ENCODE data around the gene POLR1A.

Gene POLR1A

DNA sequence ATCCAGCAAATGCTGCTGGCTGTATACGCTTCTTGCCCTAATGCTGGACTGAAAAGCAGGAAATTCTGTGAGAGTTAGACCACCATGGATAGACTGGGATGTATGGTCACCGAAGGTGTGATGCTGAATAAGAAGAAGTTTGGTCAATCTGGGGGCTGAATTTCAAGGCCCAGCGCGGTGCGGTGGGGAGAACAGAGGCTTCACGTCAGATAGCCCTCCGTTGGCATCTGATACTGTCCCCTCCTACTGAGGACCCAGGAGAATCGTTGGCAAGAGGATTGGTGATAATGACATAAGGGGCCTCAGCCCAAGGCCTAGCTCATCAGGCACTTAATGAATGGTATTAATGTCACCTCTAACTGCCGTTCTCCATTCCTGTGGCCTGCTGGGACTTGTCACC lies 119.6 kb downstream of the POLR1A start:
- TF ChIP-seq, protein P1, sequence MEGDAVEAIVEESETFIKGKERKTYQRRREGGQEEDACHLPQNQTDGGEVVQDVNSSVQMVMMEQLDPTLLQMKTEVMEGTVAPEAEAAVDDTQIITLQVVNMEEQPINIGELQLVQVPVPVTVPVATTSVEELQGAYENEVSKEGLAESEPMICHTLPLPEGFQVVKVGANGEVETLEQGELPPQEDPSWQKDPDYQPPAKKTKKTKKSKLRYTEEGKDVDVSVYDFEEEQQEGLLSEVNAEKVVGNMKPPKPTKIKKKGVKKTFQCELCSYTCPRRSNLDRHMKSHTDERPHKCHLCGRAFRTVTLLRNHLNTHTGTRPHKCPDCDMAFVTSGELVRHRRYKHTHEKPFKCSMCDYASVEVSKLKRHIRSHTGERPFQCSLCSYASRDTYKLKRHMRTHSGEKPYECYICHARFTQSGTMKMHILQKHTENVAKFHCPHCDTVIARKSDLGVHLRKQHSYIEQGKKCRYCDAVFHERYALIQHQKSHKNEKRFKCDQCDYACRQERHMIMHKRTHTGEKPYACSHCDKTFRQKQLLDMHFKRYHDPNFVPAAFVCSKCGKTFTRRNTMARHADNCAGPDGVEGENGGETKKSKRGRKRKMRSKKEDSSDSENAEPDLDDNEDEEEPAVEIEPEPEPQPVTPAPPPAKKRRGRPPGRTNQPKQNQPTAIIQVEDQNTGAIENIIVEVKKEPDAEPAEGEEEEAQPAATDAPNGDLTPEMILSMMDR (IDR thresholded peaks at IDR 0.05; ENCODE audit: insufficient read depth, low read length, poor library complexity, severe bottlenecking): no peak
- no peak overlapping the region for H3K4me3 ChIP-seq (replicated peaks; ENCODE audit: low read depth, low read length)
- H3K36me3 ChIP-seq (ENCODE audit: control insufficient read depth, insufficient read depth, low read length): no peaks in the 10 kb centered on the region
- H3K27me3 ChIP-seq (replicated peaks; ENCODE audit: control insufficient read depth, insufficient read depth, low read length): no peaks in the 10 kb centered on the region
- DNase-seq (ENCODE audit: extremely low read depth, insufficient read length): no peak

DNA sequence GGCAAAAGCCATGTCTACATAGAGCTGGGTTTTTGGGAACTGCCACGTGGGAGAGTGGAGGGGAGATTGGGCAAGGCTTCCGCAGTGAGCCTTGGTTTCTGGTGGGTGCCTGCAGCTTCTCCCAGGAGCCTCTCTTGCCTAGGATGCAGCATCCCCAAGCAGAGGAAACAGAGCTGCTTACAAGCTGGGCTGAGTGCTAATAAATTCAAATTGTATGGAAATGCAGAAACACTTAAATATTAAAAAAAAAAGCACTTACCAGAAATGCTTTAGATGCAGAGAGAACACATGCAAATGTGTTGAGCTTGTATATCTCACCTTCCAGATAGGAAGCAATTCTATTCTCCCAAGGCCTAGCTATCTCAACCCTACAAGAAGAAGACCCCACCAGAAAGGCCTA lies 120.9 kb downstream of the POLR1A start:
- Histone ChIP-seq H3K27me3 (replicated peaks; ENCODE audit: control insufficient read depth, insufficient read depth, low read length) (no peaks in the 10 kb centered on the region), H3K36me3 (ENCODE audit: control insufficient read depth, insufficient read depth, low read length) (no peaks in the 10 kb centered on the region)
- TF ChIP-seq, protein P1 (IDR thresholded peaks at IDR 0.05; ENCODE audit: insufficient read depth, low read length, poor library complexity, severe bottlenecking): no peak

DNA sequence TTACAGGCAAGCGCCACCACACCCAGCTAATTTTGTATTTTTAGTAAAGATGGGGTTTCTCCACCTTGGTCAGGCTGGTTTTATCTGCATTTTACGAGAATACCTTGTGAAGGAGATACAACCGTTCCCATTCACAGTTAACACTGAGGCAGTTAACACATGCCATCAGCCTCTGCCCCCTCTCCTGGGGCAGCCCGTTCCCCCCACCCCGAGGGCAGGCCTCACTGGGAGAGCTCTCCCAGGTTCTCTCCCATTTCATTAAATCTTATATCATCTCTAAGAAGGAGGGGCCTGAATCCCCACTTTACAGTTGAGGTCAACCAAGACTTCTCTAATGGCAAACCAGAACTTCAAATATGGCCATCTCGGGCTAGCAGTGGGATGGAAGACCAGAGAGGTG lies 121.9 kb downstream of the POLR1A start:
- DNase-seq (ENCODE audit: extremely low read depth, insufficient read length): no peak
- no peaks in the 10 kb centered on the region for H3K27me3 ChIP-seq (replicated peaks; ENCODE audit: control insufficient read depth, insufficient read depth, low read length)
- TF ChIP-seq, protein P1 (IDR thresholded peaks at IDR 0.05; ENCODE audit: insufficient read depth, low read length, poor library complexity, severe bottlenecking): no peak
- H3K36me3 ChIP-seq (ENCODE audit: control insufficient read depth, insufficient read depth, low read length): no peaks in the 10 kb centered on the region
- no peak overlapping the region for H3K4me3 ChIP-seq (replicated peaks; ENCODE audit: low read depth, low read length)

More for the DNA sequence above, 120.9 kb downstream of the POLR1A start:
- no peak overlapping the region for H3K4me3 ChIP-seq (replicated peaks; ENCODE audit: low read depth, low read length)
- no peak for DNase-seq (ENCODE audit: extremely low read depth, insufficient read length)

DNA sequence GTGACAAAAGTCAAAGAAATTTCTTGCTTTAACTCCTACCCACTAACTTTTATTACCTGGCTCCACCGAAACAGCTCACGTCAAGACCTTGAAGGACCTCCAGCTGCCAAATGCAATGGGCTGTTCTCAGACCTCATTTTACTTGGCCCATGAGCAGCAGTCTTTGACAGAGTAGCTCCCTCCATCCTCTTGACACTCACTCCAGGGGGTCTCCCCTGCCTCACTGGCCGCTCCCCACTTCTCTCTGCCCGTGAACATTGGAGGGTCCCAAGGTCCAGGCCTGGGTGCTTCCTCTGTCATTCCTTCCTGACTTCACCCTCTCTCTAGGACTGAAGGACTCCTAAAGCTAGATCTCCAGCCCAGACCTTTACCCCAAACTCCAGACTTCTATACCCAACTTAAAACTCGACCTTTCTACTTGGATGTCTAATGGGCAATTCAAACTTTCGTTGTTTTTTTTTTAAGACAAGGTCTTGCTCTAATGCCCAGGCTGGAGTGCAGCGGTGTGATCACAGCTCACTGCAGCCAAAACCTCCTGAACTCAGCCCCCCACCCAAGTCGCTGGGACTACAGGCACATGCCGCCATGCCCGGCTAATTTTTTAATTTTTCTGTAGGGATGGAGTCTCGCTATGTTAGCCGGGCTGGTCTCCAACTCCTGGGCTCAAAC lies 124.0 kb downstream of the POLR1A start:
- Histone ChIP-seq H3K36me3 (ENCODE audit: control insufficient read depth, insufficient read depth, low read length) (no peaks in the 10 kb centered on the region), H3K4me3 (replicated peaks; ENCODE audit: low read depth, low read length) (no peak overlapping the region), H3K27me3 (replicated peaks; ENCODE audit: control insufficient read depth, insufficient read depth, low read length) (no peaks in the 10 kb centered on the region)
- TF ChIP-seq, protein P1 (IDR thresholded peaks at IDR 0.05; ENCODE audit: insufficient read depth, low read length, poor library complexity, severe bottlenecking): no peak
- no peak for DNase-seq (ENCODE audit: extremely low read depth, insufficient read length)

DNA sequence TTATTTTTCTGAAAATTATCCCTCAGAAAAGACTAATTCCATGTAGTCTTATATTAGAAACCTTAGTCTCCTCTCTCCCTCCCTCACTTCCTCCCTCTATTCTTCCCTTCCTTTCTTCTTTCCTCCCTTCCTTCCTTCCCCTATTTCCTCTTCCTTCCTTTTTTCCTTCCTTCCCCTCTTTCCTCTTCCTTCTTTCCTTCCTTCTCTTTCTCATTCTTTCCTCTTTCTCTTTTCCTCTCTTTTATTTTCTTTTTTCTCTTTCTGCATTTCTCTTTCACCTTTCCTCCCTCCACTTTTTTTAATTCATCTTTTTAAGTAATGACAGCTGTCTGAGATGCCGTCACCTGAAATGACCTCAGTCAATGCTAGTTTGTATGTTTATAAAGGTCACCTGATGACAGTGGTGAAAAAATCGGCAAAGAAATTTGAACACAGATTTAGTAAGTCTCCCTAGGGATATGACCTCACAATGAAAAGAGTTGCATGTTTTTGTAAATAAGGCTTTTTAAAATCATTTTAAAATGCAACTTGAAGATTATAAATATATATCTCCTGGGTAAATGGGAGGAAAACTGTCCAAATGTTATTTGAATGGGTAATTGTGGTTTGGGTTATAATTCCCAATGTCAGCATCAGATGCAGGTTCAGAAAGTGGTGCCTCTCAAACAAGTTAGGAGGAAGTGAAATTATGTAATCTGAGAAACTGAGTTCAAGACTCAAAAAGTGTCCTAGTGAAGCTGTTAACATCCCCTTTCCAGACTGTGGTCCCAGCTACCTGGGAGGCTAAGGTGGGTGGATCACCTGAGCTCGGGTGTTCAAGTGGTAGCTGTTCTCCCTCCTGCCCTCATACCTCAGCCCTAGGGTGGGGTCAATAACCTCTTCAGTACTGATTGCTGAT lies 126.6 kb downstream of the POLR1A start:
- Histone ChIP-seq H3K4me3 (replicated peaks; ENCODE audit: low read depth, low read length) (no peak overlapping the region), H3K27me3 (replicated peaks; ENCODE audit: control insufficient read depth, insufficient read depth, low read length) (0 out of 2 replicates have a peak, but pooled peaks cover 1% of the 10 kb centered on the region), H3K36me3 (ENCODE audit: control insufficient read depth, insufficient read depth, low read length) (no peaks in the 10 kb centered on the region)
- DNase-seq (ENCODE audit: extremely low read depth, insufficient read length): no peak
- TF ChIP-seq, protein P1 (IDR thresholded peaks at IDR 0.05; ENCODE audit: insufficient read depth, low read length, poor library complexity, severe bottlenecking): no peak
